ENCODE data around the gene KCNQ5. TPM values are rescaled to one million over a fixed set of nuclear protein-coding genes. Genes with fewer than 3 reads are reported as not detected.

Gene KCNQ5
- total RNA-seq, 1 experiment from 2014 or later = not detected

DNA sequence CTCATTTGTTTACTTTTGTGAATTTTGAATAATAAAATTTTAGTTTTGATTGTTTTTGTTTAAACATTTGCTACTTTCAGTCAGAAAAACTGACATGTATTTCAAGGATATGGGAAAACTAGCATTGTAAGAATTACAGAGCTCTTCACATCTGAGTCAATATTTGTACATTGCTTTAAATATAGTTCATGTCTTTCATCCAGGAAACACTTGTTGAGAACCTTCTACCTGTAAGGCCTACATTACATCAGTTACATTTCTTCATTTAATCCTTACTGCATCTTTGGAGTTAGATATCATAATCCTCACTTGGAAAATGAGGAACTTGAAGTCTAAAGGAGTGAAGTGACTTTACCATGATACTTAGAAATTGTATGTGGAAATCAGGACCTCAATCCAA lies 242.9 kb downstream of the KCNQ5 start:
- ChIA-PET RAD21 (ENCODE audit: low non-redundant PET in 1 of 2, low total read pairs in 2 of 2, uncharacterized antibody in 2 of 2, unreplicated experiment in 2 of 2) (no interaction called here), CTCF (no interaction called here), POLR2A (no interaction called here)
- Histone ChIP-seq H3K27me3 (ENCODE audit: insufficient read depth, low read length) (peaks cover 33% of the 10 kb centered on the region), H3K4me1 (ENCODE audit: control insufficient read depth in 1 of 2, insufficient read depth in 2 of 2, low read length in 2 of 2) (no peaks in the 10 kb centered on the region), H3K9me3 (ENCODE audit: control insufficient read depth in 1 of 2, insufficient read depth in 1 of 2, low read depth in 1 of 2, low read length in 2 of 2) (no peaks in the 10 kb centered on the region), H3K36me3 (ENCODE audit: control insufficient read depth in 1 of 2, insufficient read depth in 2 of 2, low read length in 2 of 2) (no peaks in the 10 kb centered on the region), H3K4me2 (ENCODE audit: low read length) (no peak overlapping the region), H2AFZ (ENCODE audit: low read depth, low read length, poor library complexity, severe bottlenecking) (no peak overlapping the region), H3K9ac (ENCODE audit: low read length) (no peak overlapping the region), H3K79me2 (ENCODE audit: insufficient read depth, low read length) (no peaks in the 10 kb centered on the region), H3K4me3 (replicated peaks in 1 of 2; ENCODE audit: low read depth in 1 of 2, low read length in 2 of 2) (no peak overlapping the region), H4K20me1 (ENCODE audit: insufficient read depth) (no peaks in the 10 kb centered on the region), H3K27ac (ENCODE audit: low read depth, low read length) (no peak overlapping the region), H3K9me2 (ENCODE audit: insufficient read depth) (no peaks in the 10 kb centered on the region)
- no TSS peak for BruUV-seq (replicated peaks)
- no peak for DNase-seq (ENCODE audit: low read depth, low spot score)
- no peak for ATAC-seq
- TF ChIP-seq, protein P1, sequence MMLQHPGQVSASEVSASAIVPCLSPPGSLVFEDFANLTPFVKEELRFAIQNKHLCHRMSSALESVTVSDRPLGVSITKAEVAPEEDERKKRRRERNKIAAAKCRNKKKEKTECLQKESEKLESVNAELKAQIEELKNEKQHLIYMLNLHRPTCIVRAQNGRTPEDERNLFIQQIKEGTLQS (IDR thresholded peaks at IDR 0.05) = no peak
- TF ChIP-seq CEBPB (IDR thresholded peaks at IDR 0.05; ENCODE audit: low read depth) (no peak), POLR2A (IDR thresholded peaks at IDR 0.05; ENCODE audit: borderline replicate concordance, extremely low read depth, insufficient read depth, insufficient read length) (no peak), JUND (IDR thresholded peaks at IDR 0.05) (no peak), CBX3 (IDR thresholded peaks at IDR 0.05; ENCODE audit: low read depth) (no peak), SRF (IDR thresholded peaks at IDR 0.05; ENCODE audit: low read depth) (no peak), SP1 (IDR thresholded peaks at IDR 0.05; ENCODE audit: low read depth) (no peak), EZH2phosphoT487 (IDR thresholded peaks at IDR 0.05; ENCODE audit: borderline replicate concordance) (no peak), ZFX (IDR thresholded peaks at IDR 0.05) (no peak), FOSL1 (IDR thresholded peaks at IDR 0.05; ENCODE audit: low read depth) (no peak), RAD21 (IDR thresholded peaks at IDR 0.05; ENCODE audit: low read depth) (no peak), EGR1 (IDR thresholded peaks at IDR 0.05; ENCODE audit: low read depth) (no peak), EZH2 (IDR thresholded peaks at IDR 0.05) (no peak), YY1 (IDR thresholded peaks at IDR 0.05; ENCODE audit: extremely low read depth, insufficient replicate concordance, low read depth, low read length) (no peak), SIN3A (IDR thresholded peaks at IDR 0.05; ENCODE audit: low read depth) (no peak), TCF7L2 (IDR thresholded peaks at IDR 0.05; ENCODE audit: borderline replicate concordance, extremely low read depth, insufficient read depth, insufficient read length) (no peak)
- TF ChIP-seq, protein P2, sequence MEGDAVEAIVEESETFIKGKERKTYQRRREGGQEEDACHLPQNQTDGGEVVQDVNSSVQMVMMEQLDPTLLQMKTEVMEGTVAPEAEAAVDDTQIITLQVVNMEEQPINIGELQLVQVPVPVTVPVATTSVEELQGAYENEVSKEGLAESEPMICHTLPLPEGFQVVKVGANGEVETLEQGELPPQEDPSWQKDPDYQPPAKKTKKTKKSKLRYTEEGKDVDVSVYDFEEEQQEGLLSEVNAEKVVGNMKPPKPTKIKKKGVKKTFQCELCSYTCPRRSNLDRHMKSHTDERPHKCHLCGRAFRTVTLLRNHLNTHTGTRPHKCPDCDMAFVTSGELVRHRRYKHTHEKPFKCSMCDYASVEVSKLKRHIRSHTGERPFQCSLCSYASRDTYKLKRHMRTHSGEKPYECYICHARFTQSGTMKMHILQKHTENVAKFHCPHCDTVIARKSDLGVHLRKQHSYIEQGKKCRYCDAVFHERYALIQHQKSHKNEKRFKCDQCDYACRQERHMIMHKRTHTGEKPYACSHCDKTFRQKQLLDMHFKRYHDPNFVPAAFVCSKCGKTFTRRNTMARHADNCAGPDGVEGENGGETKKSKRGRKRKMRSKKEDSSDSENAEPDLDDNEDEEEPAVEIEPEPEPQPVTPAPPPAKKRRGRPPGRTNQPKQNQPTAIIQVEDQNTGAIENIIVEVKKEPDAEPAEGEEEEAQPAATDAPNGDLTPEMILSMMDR (IDR thresholded peaks at IDR 0.05 in 2 of 3, conservative IDR thresholded peaks at IDR 0.05 in 1 of 3; ENCODE audit: borderline replicate concordance in 1 of 3, insufficient read depth in 1 of 3, low read depth in 2 of 3, low read length in 2 of 3) = no peak
- TF ChIP-seq, protein P3, sequence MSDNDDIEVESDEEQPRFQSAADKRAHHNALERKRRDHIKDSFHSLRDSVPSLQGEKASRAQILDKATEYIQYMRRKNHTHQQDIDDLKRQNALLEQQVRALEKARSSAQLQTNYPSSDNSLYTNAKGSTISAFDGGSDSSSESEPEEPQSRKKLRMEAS (IDR thresholded peaks at IDR 0.05) = no peak
- TF ChIP-seq, protein P4, sequence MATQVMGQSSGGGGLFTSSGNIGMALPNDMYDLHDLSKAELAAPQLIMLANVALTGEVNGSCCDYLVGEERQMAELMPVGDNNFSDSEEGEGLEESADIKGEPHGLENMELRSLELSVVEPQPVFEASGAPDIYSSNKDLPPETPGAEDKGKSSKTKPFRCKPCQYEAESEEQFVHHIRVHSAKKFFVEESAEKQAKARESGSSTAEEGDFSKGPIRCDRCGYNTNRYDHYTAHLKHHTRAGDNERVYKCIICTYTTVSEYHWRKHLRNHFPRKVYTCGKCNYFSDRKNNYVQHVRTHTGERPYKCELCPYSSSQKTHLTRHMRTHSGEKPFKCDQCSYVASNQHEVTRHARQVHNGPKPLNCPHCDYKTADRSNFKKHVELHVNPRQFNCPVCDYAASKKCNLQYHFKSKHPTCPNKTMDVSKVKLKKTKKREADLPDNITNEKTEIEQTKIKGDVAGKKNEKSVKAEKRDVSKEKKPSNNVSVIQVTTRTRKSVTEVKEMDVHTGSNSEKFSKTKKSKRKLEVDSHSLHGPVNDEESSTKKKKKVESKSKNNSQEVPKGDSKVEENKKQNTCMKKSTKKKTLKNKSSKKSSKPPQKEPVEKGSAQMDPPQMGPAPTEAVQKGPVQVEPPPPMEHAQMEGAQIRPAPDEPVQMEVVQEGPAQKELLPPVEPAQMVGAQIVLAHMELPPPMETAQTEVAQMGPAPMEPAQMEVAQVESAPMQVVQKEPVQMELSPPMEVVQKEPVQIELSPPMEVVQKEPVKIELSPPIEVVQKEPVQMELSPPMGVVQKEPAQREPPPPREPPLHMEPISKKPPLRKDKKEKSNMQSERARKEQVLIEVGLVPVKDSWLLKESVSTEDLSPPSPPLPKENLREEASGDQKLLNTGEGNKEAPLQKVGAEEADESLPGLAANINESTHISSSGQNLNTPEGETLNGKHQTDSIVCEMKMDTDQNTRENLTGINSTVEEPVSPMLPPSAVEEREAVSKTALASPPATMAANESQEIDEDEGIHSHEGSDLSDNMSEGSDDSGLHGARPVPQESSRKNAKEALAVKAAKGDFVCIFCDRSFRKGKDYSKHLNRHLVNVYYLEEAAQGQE (IDR thresholded peaks at IDR 0.05; ENCODE audit: low read depth) = no peak
- intact Hi-C loops (cut with micrococcal nuclease) = no loop called here

Measured in HCT116 (cell line).